ENCODE data around the gene HIF1A.
A peak's percentile ranks its signal among the peaks of the same experiment; 100 is the strongest.
"Not testable (repeated sequence)": the region's sequence is repeated elsewhere in the genome, so short reads cannot be mapped to it uniquely, and the experiment has no call there.

The HIF1A gene

DNA sequence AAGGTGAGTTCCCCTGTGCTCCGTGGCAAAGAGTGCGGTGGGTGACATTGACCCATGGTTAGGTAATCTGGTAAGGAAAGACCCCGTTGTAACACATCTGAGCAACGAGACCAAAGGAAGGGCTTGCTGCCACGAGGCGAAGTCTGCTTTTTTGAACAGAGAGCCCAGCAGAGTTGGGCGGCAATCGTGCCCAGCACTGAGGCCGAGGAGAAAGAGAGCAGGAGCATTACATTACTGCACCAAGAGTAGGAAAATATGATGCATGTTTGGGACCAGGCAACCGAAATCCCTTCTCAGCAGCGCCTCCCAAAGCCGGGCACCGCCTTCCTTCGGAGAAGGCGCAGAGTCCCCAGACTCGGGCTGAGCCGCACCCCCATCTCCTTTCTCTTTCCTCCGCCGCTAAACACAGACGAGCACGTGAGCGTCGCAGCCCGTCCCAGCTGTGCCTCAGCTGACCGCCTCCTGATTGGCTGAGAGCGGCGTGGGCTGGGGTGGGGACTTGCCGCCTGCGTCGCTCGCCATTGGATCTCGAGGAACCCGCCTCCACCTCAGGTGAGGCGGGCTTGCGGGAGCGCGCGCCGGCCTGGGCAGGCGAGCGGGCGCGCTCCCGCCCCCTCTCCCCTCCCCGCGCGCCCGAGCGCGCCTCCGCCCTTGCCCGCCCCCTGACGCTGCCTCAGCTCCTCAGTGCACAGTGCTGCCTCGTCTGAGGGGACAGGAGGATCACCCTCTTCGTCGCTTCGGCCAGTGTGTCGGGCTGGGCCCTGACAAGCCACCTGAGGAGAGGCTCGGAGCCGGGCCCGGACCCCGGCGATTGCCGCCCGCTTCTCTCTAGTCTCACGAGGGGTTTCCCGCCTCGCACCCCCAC lies at the start of gene HIF1A:
HIF1A (plus strand) TSS at position 684 of the 865 bp plus-strand sequence. CDS start 292 bp downstream, outside the sequence.
- Mint-ChIP-seq H3K9me3 (peaks cover 0 to 2% of the 10 kb centered on the region in 2 donors), H3K27me3 (no peaks in the 10 kb centered on the region), H3K36me3 (peaks cover 1 to 21% of the 10 kb centered on the region in 2 donors), H3K4me1 (peaks cover 23 to 35% of the 10 kb centered on the region in 2 donors), H3K4me3 (peak within 1 kb of the TSS; percentile 96), H3K27ac (peak within 1 kb of the TSS; percentile 99)
- peak; percentile 93 to 94 for ATAC-seq (replicated peaks)
- peak; percentile 94 for DNase-seq

GRCh38 chr14:61646366-61647116 lies 48.8 kb upstream of the HIF1A start:
- Mint-ChIP-seq H3K27me3 (no peaks in the 10 kb centered on the region), H3K4me1 (peaks cover 19 to 33% of the 10 kb centered on the region in 2 donors), H3K36me3 (no peaks in the 10 kb centered on the region), H3K4me3 (no peak overlapping the region), H3K27ac (no peak overlapping the region), H3K9me3 (no peaks in the 10 kb centered on the region)
- no peak for DNase-seq
- no peak for ATAC-seq (replicated peaks)

DNA sequence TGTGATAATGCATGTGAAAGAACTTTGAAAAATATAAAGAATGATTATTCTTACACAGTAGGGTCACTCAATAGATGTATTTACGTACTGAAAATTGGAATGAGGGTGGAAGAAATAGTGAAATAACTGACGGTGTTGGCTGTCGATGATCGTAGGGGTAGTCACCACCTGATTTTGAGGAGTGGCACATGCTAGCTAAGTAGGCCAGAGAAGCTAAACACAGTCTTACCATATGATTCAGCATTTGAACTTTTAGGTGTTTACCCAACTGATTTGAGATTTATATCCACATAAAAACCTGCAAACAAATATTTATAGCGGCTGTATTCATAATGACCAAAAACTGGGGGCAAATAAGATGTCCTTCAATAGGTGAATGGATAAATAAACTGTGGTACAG lies 47.6 kb upstream of the HIF1A start:
- ATAC-seq (replicated peaks): no peak
- no peak overlapping the region for H3K4me3 Mint-ChIP-seq
- H3K27me3 Mint-ChIP-seq: no peaks in the 10 kb centered on the region
- no peak overlapping the region for H3K27ac Mint-ChIP-seq
- no peaks in the 10 kb centered on the region for H3K9me3 Mint-ChIP-seq
- no peak for DNase-seq
- peaks cover 19 to 23% of the 10 kb centered on the region in 2 donors for H3K4me1 Mint-ChIP-seq
- H3K36me3 Mint-ChIP-seq: no peaks in the 10 kb centered on the region

- no peak overlapping the region for H3K4me3 Mint-ChIP-seq
- peaks cover 22 to 23% of the 10 kb centered on the region in 2 donors for H3K4me1 Mint-ChIP-seq
- ATAC-seq (replicated peaks) (no peak), DNase-seq (no peak)
- H3K27me3 Mint-ChIP-seq: no peaks in the 10 kb centered on the region
- no peaks in the 10 kb centered on the region for H3K36me3 Mint-ChIP-seq
- no peaks in the 10 kb centered on the region for H3K9me3 Mint-ChIP-seq
- H3K27ac Mint-ChIP-seq: no peak overlapping the region
These were observed 46.9 kb upstream of the HIF1A start for GRCh38 chr14:61648377-61648776.

DNA sequence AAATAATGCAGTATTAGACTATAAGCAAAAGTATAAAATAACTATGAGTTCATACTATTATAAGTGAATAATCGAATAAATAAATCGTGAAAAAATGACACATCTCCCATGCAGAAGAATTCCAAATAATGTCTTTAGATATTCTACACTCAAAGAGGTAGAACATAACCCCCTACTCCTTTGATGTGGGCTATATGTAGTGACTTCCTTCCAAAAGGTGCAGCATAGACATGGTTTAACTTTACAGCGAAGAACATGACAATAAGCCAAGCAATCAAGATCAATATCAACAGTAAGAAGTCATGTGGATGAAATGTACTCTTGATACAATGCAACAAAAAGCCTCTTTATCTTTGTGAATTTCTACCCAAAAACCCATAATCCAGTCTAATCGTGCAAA lies 46.0 kb upstream of the HIF1A start:
- no peak for ATAC-seq (replicated peaks)
- H3K4me1 Mint-ChIP-seq: peaks cover 19 to 21% of the 10 kb centered on the region in 2 donors
- no peak overlapping the region for H3K27ac Mint-ChIP-seq
- H3K27me3 Mint-ChIP-seq: no peaks in the 10 kb centered on the region
- H3K36me3 Mint-ChIP-seq: no peaks in the 10 kb centered on the region
- no peak overlapping the region for H3K4me3 Mint-ChIP-seq
- no peak for DNase-seq
- H3K9me3 Mint-ChIP-seq: no peaks in the 10 kb centered on the region

- Mint-ChIP-seq H3K36me3 (no peaks in the 10 kb centered on the region), H3K4me3 (no peak overlapping the region), H3K4me1 (peaks cover 14 to 16% of the 10 kb centered on the region in 2 donors), H3K27me3 (no peaks in the 10 kb centered on the region), H3K9me3 (no peaks in the 10 kb centered on the region), H3K27ac (no peak overlapping the region)
- ATAC-seq (replicated peaks) (no peak), DNase-seq (no peak)
These were observed 44.0 kb upstream of the HIF1A start for GRCh38 chr14:61651355-61651754.

GRCh38 chr14:61652526-61653262 lies 42.6 kb upstream of the HIF1A start:
- Mint-ChIP-seq H3K4me3 (no peak overlapping the region), H3K4me1 (peaks cover 14 to 16% of the 10 kb centered on the region in 2 donors), H3K36me3 (no peaks in the 10 kb centered on the region), H3K27me3 (no peaks in the 10 kb centered on the region), H3K27ac (peak overlapping the region; percentile 22), H3K9me3 (no peaks in the 10 kb centered on the region)
- DNase-seq: no peak
- peak in 1 of 2 donors; percentile 45 for ATAC-seq (replicated peaks)

DNA sequence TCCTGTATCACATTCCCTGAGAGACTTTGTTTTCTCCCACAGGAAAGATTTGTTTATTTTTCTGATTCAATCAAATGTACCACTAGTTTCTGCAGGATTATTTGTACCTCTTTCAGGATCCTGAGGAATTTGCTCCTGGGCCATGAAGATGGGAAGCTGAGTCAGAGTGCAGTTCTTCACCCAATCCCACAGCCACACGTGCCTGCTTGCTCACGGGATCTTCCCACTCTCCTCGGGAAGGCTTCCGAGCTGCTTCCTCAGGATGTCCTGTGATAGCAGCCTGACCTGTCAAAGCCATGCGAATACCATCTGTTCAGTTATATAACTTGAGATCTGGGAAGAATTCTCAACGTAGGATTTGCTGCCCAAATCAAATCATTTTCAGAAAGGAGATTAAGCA lies 41.8 kb upstream of the HIF1A start:
- ATAC-seq (replicated peaks): no peak
- Mint-ChIP-seq H3K4me3 (no peak overlapping the region), H3K27ac (no peak overlapping the region)

GRCh38 chr14:61654026-61654425 lies 41.3 kb upstream of the HIF1A start:
- H3K27me3 Mint-ChIP-seq: no peaks in the 10 kb centered on the region

More for the DNA sequence above, 41.8 kb upstream of the HIF1A start:
- peaks cover 14 to 16% of the 10 kb centered on the region in 2 donors for H3K4me1 Mint-ChIP-seq
- no peaks in the 10 kb centered on the region for H3K27me3 Mint-ChIP-seq
- no peaks in the 10 kb centered on the region for H3K36me3 Mint-ChIP-seq
- H3K9me3 Mint-ChIP-seq: no peaks in the 10 kb centered on the region
- DNase-seq: no peak

DNA sequence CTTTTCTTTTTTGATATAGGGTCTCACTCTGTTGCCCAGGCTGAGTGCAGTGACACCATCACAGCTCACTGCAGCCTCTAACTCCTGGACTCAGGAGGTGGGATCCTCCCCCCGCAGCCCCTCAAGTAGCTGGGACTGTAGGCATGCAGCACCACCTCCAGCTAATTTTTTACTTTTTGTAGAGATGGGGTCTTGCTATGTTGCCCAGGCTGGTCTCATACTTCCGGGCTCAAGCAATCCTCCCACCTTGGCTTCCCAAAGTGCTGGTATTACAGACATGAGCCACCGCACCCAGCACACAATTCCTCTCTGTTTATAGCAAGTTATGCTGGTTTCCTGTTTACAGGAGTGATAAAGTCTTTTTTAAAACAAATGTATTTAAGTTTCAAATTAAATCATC lies 39.5 kb upstream of the HIF1A start:
- H3K27me3 Mint-ChIP-seq: no peaks in the 10 kb centered on the region
- H3K27ac Mint-ChIP-seq: no peak overlapping the region
- H3K4me3 Mint-ChIP-seq: no peak overlapping the region
- H3K4me1 Mint-ChIP-seq: peaks cover 21 to 24% of the 10 kb centered on the region in 2 donors
- no peaks in the 10 kb centered on the region for H3K36me3 Mint-ChIP-seq
- DNase-seq: no peak
- no peak for ATAC-seq (replicated peaks)
- H3K9me3 Mint-ChIP-seq: no peaks in the 10 kb centered on the region

More at GRCh38 chr14:61654026-61654425, 41.3 kb upstream of the HIF1A start:
- DNase-seq (no peak), ATAC-seq (replicated peaks) (no peak)
- Mint-ChIP-seq H3K4me1 (peaks cover 14 to 16% of the 10 kb centered on the region in 2 donors), H3K27ac (no peak overlapping the region), H3K4me3 (no peak overlapping the region), H3K36me3 (no peaks in the 10 kb centered on the region), H3K9me3 (no peaks in the 10 kb centered on the region)

- ATAC-seq (replicated peaks) (no peak), DNase-seq (no peak)
- H3K9me3 Mint-ChIP-seq: no peaks in the 10 kb centered on the region
- no peaks in the 10 kb centered on the region for H3K36me3 Mint-ChIP-seq
- H3K4me3 Mint-ChIP-seq: no peak overlapping the region
- H3K4me1 Mint-ChIP-seq: peaks cover 22 to 30% of the 10 kb centered on the region in 2 donors
- no peak overlapping the region for H3K27ac Mint-ChIP-seq
- no peaks in the 10 kb centered on the region for H3K27me3 Mint-ChIP-seq
These were observed 39.0 kb upstream of the HIF1A start for GRCh38 chr14:61656341-61656740.

- H3K27ac Mint-ChIP-seq; H3K9me3 Mint-ChIP-seq; ATAC-seq (replicated peaks); DNase-seq; H3K27me3 Mint-ChIP-seq; H3K36me3 Mint-ChIP-seq; H3K4me3 Mint-ChIP-seq: not testable (repeated sequence)
- peaks cover 26 to 42% of the 10 kb centered on the region in 2 donors for H3K4me1 Mint-ChIP-seq
These were observed 37.2 kb upstream of the HIF1A start for GRCh38 chr14:61658111-61658510.

DNA sequence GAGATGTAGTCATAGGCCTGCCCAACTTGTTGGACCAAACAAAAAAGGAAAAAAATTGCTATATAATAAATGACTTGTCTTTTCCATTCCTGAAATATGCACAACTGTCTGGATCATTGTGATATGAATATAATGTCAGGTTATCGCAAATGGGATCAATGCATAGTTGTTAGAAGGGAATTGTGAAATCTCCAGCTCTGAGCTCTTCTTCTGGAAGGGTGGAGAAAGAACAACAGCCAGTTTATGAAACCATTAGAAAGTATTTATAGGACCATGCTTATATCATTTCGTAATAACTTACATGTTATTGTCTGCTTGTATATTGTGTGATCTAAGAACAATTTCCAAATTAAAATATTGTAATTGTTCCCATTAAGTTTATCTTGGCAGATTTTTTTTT lies 35.7 kb upstream of the HIF1A start:
- Mint-ChIP-seq H3K27me3 (no peaks in the 10 kb centered on the region), H3K4me3 (no peak overlapping the region), H3K27ac (no peak overlapping the region), H3K36me3 (peaks cover 0 to 6% of the 10 kb centered on the region in 2 donors), H3K9me3 (peaks cover 2% of the 10 kb centered on the region in 2 donors), H3K4me1 (peaks cover 25 to 46% of the 10 kb centered on the region in 2 donors)
- ATAC-seq (replicated peaks) (no peak), DNase-seq (no peak)

All from stimulated activated naive B cell treated with anti-CD40 and anti-IgM and Interleukin-4, amounts not matched to agents 10 μg/mL and 1 μg/mL and 100 μg/mL, for 72 hours (primary cell).